Mucosa of stomach (tissue), 1 donor: ENCODE data around the gene DYNLT2B.
A peak's percentile ranks its signal among the peaks of the same experiment; 100 is the strongest.
"Not testable (repeated sequence)": the region's sequence is repeated elsewhere in the genome, so short reads cannot be mapped to it uniquely, and the experiment has no call there.

Experiments
- H3K27me3 ChIP-seq: one replicate; pipeline ENCODE4 v1.7.0; 2013; ENCODE audit warnings: mild to moderate bottlenecking, low read length; ENCODE audit not compliant: control insufficient read depth, insufficient read depth
- H3K36me3 ChIP-seq: one replicate; pipeline ENCODE4 v1.7.0; 2013; ENCODE audit warnings: low read length; ENCODE audit not compliant: control insufficient read depth, insufficient read depth
- H3K4me1 ChIP-seq: one replicate; pipeline ENCODE4 v1.7.0; 2013; ENCODE audit warnings: mild to moderate bottlenecking, low read length; ENCODE audit not compliant: control insufficient read depth, insufficient read depth
- H3K4me3 ChIP-seq: one replicate; pipeline ENCODE4 v1.7.0; 2013; ENCODE audit warnings: low read length
- H3K9ac ChIP-seq: one replicate; pipeline ENCODE4 v1.7.0; 2013; ENCODE audit warnings: mild to moderate bottlenecking, low read length, moderate library complexity
- H3K9me3 ChIP-seq: one replicate; pipeline ENCODE4 v1.7.0; 2013; ENCODE audit warnings: mild to moderate bottlenecking, low read length, moderate library complexity; ENCODE audit not compliant: control insufficient read depth
- donor health status: Pancreatic carcinoma.

The DYNLT2B gene

GRCh38 chr3:196317687-196318467 is at the start of gene DYNLT2B:
Gene DYNLT2B, minus strand, starts transcription at chr3:196318240. Its CDS starts 88 bp downstream, at chr3:196318152.
- no peaks in the 10 kb centered on the region for H3K9me3 ChIP-seq
- peaks cover 5% of the 10 kb centered on the region for H3K4me1 ChIP-seq
- peak within 1 kb of the TSS; percentile 79 for H3K9ac ChIP-seq
- peak within 1 kb of the TSS; percentile 41 for H3K4me3 ChIP-seq
- H3K27me3 ChIP-seq: no peaks in the 10 kb centered on the region
- no peaks in the 10 kb centered on the region for H3K36me3 ChIP-seq

- H3K9ac ChIP-seq: no peak overlapping the region
- no peaks in the 10 kb centered on the region for H3K9me3 ChIP-seq
- H3K4me3 ChIP-seq: no peak overlapping the region
- H3K27me3 ChIP-seq: no peaks in the 10 kb centered on the region
- H3K36me3 ChIP-seq: no peaks in the 10 kb centered on the region
- no peaks in the 10 kb centered on the region for H3K4me1 ChIP-seq
Measured at GRCh38 chr3:196365736-196366135, 47.7 kb upstream of the DYNLT2B start.

GRCh38 chr3:196360586-196360985 is 42.5 kb upstream of the DYNLT2B start:
- Histone ChIP-seq H3K27me3 (no peaks in the 10 kb centered on the region), H3K9me3 (no peaks in the 10 kb centered on the region), H3K9ac (no peak overlapping the region), H3K4me3 (no peak overlapping the region), H3K4me1 (no peaks in the 10 kb centered on the region), H3K36me3 (no peaks in the 10 kb centered on the region)

- not testable (repeated sequence) for H3K4me3 ChIP-seq, H3K9me3 ChIP-seq, H3K4me1 ChIP-seq, H3K36me3 ChIP-seq, H3K27me3 ChIP-seq, H3K9ac ChIP-seq
Measured at GRCh38 chr3:196358540-196358939, 40.5 kb upstream of the DYNLT2B start.

- Histone ChIP-seq H3K36me3 (no peaks in the 10 kb centered on the region), H3K4me1 (peaks cover 4% of the 10 kb centered on the region), H3K9ac (no peak overlapping the region), H3K9me3 (no peaks in the 10 kb centered on the region), H3K27me3 (no peaks in the 10 kb centered on the region), H3K4me3 (no peak overlapping the region)
Measured at GRCh38 chr3:196357905-196358304, 39.9 kb upstream of the DYNLT2B start.

GRCh38 chr3:196356556-196356955 is 38.5 kb upstream of the DYNLT2B start:
- Histone ChIP-seq H3K27me3 (no peaks in the 10 kb centered on the region), H3K4me3 (no peak overlapping the region), H3K9ac (no peak overlapping the region), H3K9me3 (no peaks in the 10 kb centered on the region), H3K36me3 (no peaks in the 10 kb centered on the region), H3K4me1 (peaks cover 4% of the 10 kb centered on the region)

- Histone ChIP-seq H3K27me3 (no peaks in the 10 kb centered on the region), H3K4me1 (peaks cover 4% of the 10 kb centered on the region), H3K4me3 (no peak overlapping the region), H3K9me3 (no peaks in the 10 kb centered on the region), H3K9ac (no peak overlapping the region), H3K36me3 (no peaks in the 10 kb centered on the region)
Measured at GRCh38 chr3:196355668-196356067, 37.6 kb upstream of the DYNLT2B start.

- Histone ChIP-seq H3K36me3 (no peaks in the 10 kb centered on the region), H3K27me3 (no peaks in the 10 kb centered on the region), H3K9me3 (no peaks in the 10 kb centered on the region), H3K9ac (no peak overlapping the region), H3K4me1 (peaks cover 4% of the 10 kb centered on the region), H3K4me3 (no peak overlapping the region)
Measured at GRCh38 chr3:196354132-196354531, 36.1 kb upstream of the DYNLT2B start.

GRCh38 chr3:196351541-196351940 is 33.5 kb upstream of the DYNLT2B start:
- H3K27me3 ChIP-seq: no peaks in the 10 kb centered on the region
- no peak overlapping the region for H3K4me3 ChIP-seq
- H3K4me1 ChIP-seq: peaks cover 4% of the 10 kb centered on the region
- H3K9me3 ChIP-seq: no peaks in the 10 kb centered on the region
- no peaks in the 10 kb centered on the region for H3K36me3 ChIP-seq
- no peak overlapping the region for H3K9ac ChIP-seq

- Histone ChIP-seq H3K9me3 (no peaks in the 10 kb centered on the region), H3K4me1 (peaks cover 4% of the 10 kb centered on the region), H3K27me3 (no peaks in the 10 kb centered on the region), H3K36me3 (no peaks in the 10 kb centered on the region), H3K9ac (no peak overlapping the region), H3K4me3 (no peak overlapping the region)
Measured at GRCh38 chr3:196350067-196350466, 32.0 kb upstream of the DYNLT2B start.

- no peak overlapping the region for H3K9ac ChIP-seq
- H3K4me1 ChIP-seq: no peaks in the 10 kb centered on the region
- no peaks in the 10 kb centered on the region for H3K36me3 ChIP-seq
- H3K4me3 ChIP-seq: no peak overlapping the region
- H3K9me3 ChIP-seq: no peaks in the 10 kb centered on the region
- no peaks in the 10 kb centered on the region for H3K27me3 ChIP-seq
Measured at GRCh38 chr3:196348698-196349097, 30.7 kb upstream of the DYNLT2B start.

GRCh38 chr3:196344663-196345062 is 26.6 kb upstream of the DYNLT2B start:
- H3K9ac ChIP-seq: no peak overlapping the region
- no peaks in the 10 kb centered on the region for H3K4me1 ChIP-seq
- H3K36me3 ChIP-seq: no peaks in the 10 kb centered on the region
- H3K27me3 ChIP-seq: no peaks in the 10 kb centered on the region
- H3K9me3 ChIP-seq: no peaks in the 10 kb centered on the region
- H3K4me3 ChIP-seq: no peak overlapping the region

- H3K9me3 ChIP-seq, H3K4me1 ChIP-seq, H3K27me3 ChIP-seq, H3K4me3 ChIP-seq, H3K9ac ChIP-seq, H3K36me3 ChIP-seq: not testable (repeated sequence)
Measured at GRCh38 chr3:196343917-196344316, 25.9 kb upstream of the DYNLT2B start.
